Right renal cortex interstitium (tissue), 3 donors: ENCODE data around the gene GNAI2. TPM values are rescaled to one million over a fixed set of nuclear protein-coding genes. Genes with fewer than 3 reads are reported as not detected.

Experiments
- DNase-seq, 3 donors: peaks; one replicate each; pipeline ENCODE4 v3.0.0-alpha.2; 2013; ENCODE audit warnings: low read depth in 3 of 3, low spot score in 2 of 3
- polyA plus RNA-seq, 3 donors: library from polyadenylated mRNA; unstranded; fragments of 120-200 nt; gene quantifications; one replicate each; pipeline ENCODE4 v1.2.1, GENCODE V29; 2013; ENCODE audit not compliant: insufficient read length in 3 of 3

Gene GNAI2
- polyA plus RNA-seq, 3 donors, result 211 to 230 (median 220) TPM

- no peak for DNase-seq
Observed at GRCh38 chr3:50293079-50293801, 57.2 kb downstream of the GNAI2 start.

GRCh38 chr3:50294089-50294488, 58.1 kb downstream of the GNAI2 start:
- DNase-seq, result no peak

GRCh38 chr3:50294492-50295403, 58.7 kb downstream of the GNAI2 start:
- no peak for DNase-seq

- no peak for DNase-seq
Observed at GRCh38 chr3:50295553-50296431, 59.8 kb downstream of the GNAI2 start.

GRCh38 chr3:50296721-50297383, 60.8 kb downstream of the GNAI2 start:
- DNase-seq, result no peak

GRCh38 chr3:50297384-50297775, 61.4 kb downstream of the GNAI2 start:
- DNase-seq, result no peak

- no peak for DNase-seq
Observed at GRCh38 chr3:50297896-50298725, 62.1 kb downstream of the GNAI2 start.

GRCh38 chr3:50298836-50299637, 63.0 kb downstream of the GNAI2 start, which contains the start of the genes HYAL3 and NAA80:
Gene HYAL3, minus strand, starts transcription at chr3:50299405. Its CDS starts 3,803 bp downstream, at chr3:50295602.
Gene NAA80, minus strand, starts transcription at chr3:50299405. Its CDS starts 1,942 bp downstream, at chr3:50297463.
- peak; percentile 98 to 99 (median 99) for DNase-seq

GRCh38 chr3:50299638-50299928, 63.6 kb downstream of the GNAI2 start:
- no peak for DNase-seq

GRCh38 chr3:50299929-50300680, 64.1 kb downstream of the GNAI2 start:
- DNase-seq, result no peak

GRCh38 chr3:50300681-50301254, 64.8 kb downstream of the GNAI2 start:
- no peak for DNase-seq

- no peak for DNase-seq
Observed at GRCh38 chr3:50302095-50303012, 66.3 kb downstream of the GNAI2 start.

GRCh38 chr3:50303013-50303815, 67.2 kb downstream of the GNAI2 start, which contains the start of gene HYAL1:
Gene HYAL1, minus strand, starts transcription at chr3:50303574. Its CDS starts 618 bp downstream, at chr3:50302956.
- DNase-seq, result no peak

- DNase-seq, result no peak
Observed at GRCh38 chr3:50304601-50305000, 68.6 kb downstream of the GNAI2 start.
